Measurements from ENCODE around the gene MFAP4. TPM values are rescaled to one million over a fixed set of nuclear protein-coding genes. Genes with fewer than 3 reads are reported as not detected.

The MFAP4 gene
- total RNA-seq, 4 donors from 2014 or later, result 89.3 to 282 (median 165) TPM

- no peaks in the 10 kb centered on the region for H3K36me3 ChIP-seq
- peak overlapping the region; percentile 55 to 83 (median 83) for H3K27ac ChIP-seq
- TF ChIP-seq CTCF (IDR thresholded peaks at IDR 0.05), result no peak
- peak; percentile 93 for TF ChIP-seq POLR2AphosphoS5 (IDR thresholded peaks at IDR 0.05)
- peak; percentile 83 for ATAC-seq
- 0 to 21% methylated on average over 4 to 7 of the region's 19 CpGs for WGBS, 2 donors (ENCODE audit: low coverage in 1 of 2)
- H3K9me3 ChIP-seq, result no peaks in the 10 kb centered on the region
- H3K4me3 ChIP-seq, result no peak overlapping the region
- peaks cover 3 to 61% (median 20%) of the 10 kb centered on the region in 3 donors for H3K4me1 ChIP-seq
- no peaks in the 10 kb centered on the region for H3K27me3 ChIP-seq
Measured at GRCh38 chr17:19346351-19347255, 40.4 kb downstream of the MFAP4 start.

GRCh38 chr17:19345486-19346350 is 41.3 kb downstream of the MFAP4 start:
- TF ChIP-seq CTCF (IDR thresholded peaks at IDR 0.05), result no peak
- TF ChIP-seq POLR2AphosphoS5 (IDR thresholded peaks at IDR 0.05), result no peak
- no peak for TF ChIP-seq EP300 (IDR thresholded peaks at IDR 0.05)
- no peak for TF ChIP-seq POLR2A (IDR thresholded peaks at IDR 0.05)
- Histone ChIP-seq H3K36me3 (no peaks in the 10 kb centered on the region), H3K27ac (peak overlapping the region; percentile 55 to 83 (median 83)), H3K4me1 (peaks cover 3 to 64% (median 20%) of the 10 kb centered on the region in 3 donors), H3K27me3 (no peaks in the 10 kb centered on the region), H3K4me3 (no peak overlapping the region), H3K9me3 (no peaks in the 10 kb centered on the region)
- 86% methylated on average over 5 of the region's 13 CpGs; no CpG with 5 or more reads in 1 of the 2 donors for WGBS, 2 donors (ENCODE audit: low coverage in 1 of 2)
- no peak for ATAC-seq

GRCh38 chr17:19345067-19345460 is 41.9 kb downstream of the MFAP4 start:
- no peak for TF ChIP-seq EP300 (IDR thresholded peaks at IDR 0.05)
- no peak for TF ChIP-seq POLR2A (IDR thresholded peaks at IDR 0.05)
- no peak for TF ChIP-seq CTCF (IDR thresholded peaks at IDR 0.05)
- TF ChIP-seq POLR2AphosphoS5 (IDR thresholded peaks at IDR 0.05), result no peak
- Histone ChIP-seq H3K36me3 (no peaks in the 10 kb centered on the region), H3K9me3 (no peaks in the 10 kb centered on the region), H3K27ac (peak overlapping the region in 1 of 4 donors; percentile 83), H3K27me3 (no peaks in the 10 kb centered on the region), H3K4me1 (peaks cover 3 to 64% (median 20%) of the 10 kb centered on the region in 3 donors), H3K4me3 (no peak overlapping the region)
- no peak for ATAC-seq
- 100% methylated on average over 2 of the region's 7 CpGs; no CpG with 5 or more reads in 1 of the 2 donors for WGBS, 2 donors (ENCODE audit: low coverage in 1 of 2)

GRCh38 chr17:19344311-19345066 is 42.5 kb downstream of the MFAP4 start:
- Histone ChIP-seq H3K9me3 (no peaks in the 10 kb centered on the region), H3K27ac (no peak overlapping the region), H3K4me3 (no peak overlapping the region), H3K4me1 (peaks cover 3 to 64% (median 20%) of the 10 kb centered on the region in 3 donors), H3K27me3 (no peaks in the 10 kb centered on the region), H3K36me3 (no peaks in the 10 kb centered on the region)
- no peak for TF ChIP-seq POLR2A (IDR thresholded peaks at IDR 0.05)
- no peak for TF ChIP-seq EP300 (IDR thresholded peaks at IDR 0.05)
- no peak for TF ChIP-seq POLR2AphosphoS5 (IDR thresholded peaks at IDR 0.05)
- WGBS, 2 donors (ENCODE audit: low coverage in 1 of 2), result 40 to 100% methylated on average over 1 to 2 of the region's 40 CpGs
- ATAC-seq, result no peak
